OCI-LY7 (cell line): ENCODE measurements around the gene TNFRSF8.

Experiments used
- CTCF ChIP-seq: fragments of 200-600 bp; sonication (generic); conservative IDR thresholded peaks from 2 replicates; pipeline ENCODE4 v1.5.1; 2014; ENCODE audit warnings: mild to moderate bottlenecking, antibody characterized with exemption, low read length, moderate library complexity, mixed read lengths
- EZH2phosphoT487 ChIP-seq: fragments of 200-600 bp; sonication (generic); IDR thresholded peaks from 2 replicates; pipeline ENCODE4 v1.6.1; 2018; ENCODE audit warnings: low read depth, borderline replicate concordance, mild to moderate bottlenecking, mixed run types, antibody characterized with exemption, low read length, moderate library complexity, mixed read lengths

DNA sequence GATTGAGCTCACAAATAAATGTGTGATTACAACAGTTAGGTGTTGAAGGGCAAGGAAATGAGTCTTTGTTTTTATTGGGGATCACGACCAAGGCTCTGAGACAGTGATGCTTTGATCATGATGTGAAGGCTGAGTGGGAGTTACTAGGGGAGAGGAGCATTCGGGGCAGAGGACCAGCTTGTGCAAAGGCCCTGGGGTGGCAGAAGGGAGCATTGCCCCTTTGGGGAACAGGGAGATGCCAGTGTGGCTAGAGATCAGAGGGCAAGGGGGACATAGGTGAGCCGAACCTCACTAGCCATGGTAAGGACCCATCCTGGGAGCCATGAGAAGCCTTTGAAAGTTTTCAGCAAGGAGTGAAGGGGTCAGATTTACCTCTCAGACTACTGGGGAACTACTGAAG, 31.1 kb downstream of the TNFRSF8 start:
- no peak for TF ChIP-seq CTCF
- TF ChIP-seq EZH2phosphoT487: no peak
